HG03442 (cell line): ENCODE results near the gene NXT2.
A peak's percentile ranks its signal among the peaks of the same experiment; 100 is the strongest.
"Not testable (repeated sequence)": the region's sequence is repeated elsewhere in the genome, so short reads cannot be mapped to it uniquely, and the experiment has no call there.

Experiments used
- ATAC-seq: cut with Tn5 transposase; IDR thresholded peaks from one replicate; pipeline ENCODE4 v1.9.1; 2021; ENCODE audit warnings: mild to moderate bottlenecking, moderate library complexity; ENCODE audit not compliant: unreplicated experiment

NXT2 gene

DNA sequence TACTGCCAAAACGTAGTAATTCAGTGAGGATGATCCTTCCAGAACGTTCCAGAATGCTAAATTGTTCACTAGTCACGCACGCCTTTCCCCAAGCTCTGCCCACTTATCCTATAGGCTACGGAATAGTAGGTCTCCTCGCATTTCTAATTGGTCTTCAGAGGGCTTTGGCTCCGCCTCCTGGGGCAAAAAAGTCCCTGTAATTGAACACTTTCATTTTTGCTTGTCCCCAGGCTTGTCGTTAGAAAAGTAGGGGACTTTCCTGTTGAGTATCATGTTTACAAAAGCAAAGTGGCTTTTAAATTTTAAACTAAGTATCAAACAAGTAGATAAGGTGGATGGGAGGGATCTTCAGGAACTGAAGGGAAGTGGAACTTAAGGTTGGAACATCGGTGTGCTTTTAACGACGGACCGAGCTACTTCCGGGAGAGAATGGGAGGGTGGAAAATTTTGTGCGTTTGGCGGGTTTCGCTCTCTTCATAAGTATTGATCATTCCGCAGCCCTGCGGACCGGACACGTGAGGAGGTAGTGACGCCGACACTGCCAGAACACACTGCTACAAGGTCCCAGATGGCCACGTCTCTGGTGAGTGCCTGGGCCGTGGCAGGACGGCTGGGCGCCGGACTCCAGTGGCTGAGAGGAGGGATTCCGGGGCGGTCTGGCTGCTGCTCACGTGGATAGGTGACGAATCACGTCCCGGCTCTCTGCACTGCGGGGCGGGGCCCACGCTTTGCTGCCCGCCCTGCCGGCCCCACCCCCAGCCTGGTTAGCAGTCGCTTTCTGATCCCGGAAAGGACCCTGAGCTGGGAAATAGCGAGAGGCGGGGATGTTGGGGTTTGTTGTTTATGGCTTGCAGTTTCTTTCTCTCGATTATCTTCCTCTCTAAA lies at the start of gene NXT2:
NXT2 (plus strand) TSS at position 406 of the 885 bp plus-strand sequence; CDS start at position 569, 163 bp downstream.
- peak; percentile 97 for ATAC-seq

DNA sequence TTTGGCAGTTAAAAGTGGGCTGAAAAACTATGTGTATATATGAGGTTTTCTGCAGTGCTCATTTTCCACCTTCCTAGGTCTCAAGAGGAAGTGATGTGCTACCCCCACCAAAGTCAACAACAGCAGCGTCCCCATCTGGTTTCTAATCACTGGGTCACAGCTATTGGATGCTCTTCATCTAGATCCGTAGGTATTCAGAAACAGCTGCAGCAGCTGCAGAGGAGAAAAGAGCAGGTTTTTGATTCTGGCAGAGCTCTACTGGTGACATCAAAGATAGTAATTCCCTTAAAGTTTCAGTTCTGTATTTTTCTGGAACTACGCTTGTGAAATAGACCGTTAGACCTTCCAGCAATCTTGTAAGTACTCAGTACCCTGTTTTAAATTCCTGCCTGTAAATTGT lies 49.0 kb upstream of the NXT2 start:
- ATAC-seq, result peak; percentile 47

DNA sequence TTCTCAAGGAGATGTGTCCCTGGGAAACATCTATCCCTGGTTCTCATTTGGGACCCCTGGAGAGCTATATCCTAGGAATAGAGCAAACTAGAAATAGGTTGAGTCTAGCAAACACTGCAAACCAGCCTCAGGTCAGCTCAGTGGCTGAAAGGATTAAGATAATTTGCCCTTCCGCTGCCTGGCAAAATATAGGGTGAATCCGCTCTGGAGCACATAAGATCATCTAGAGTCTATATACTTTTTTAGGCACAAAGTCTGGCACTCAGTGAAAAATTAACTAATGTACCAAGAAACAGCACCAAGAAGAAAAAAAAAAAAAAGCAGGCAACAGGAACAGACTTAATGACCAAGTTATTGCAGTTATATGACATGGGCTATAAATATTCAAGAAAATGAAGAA lies 47.5 kb upstream of the NXT2 start:
- ATAC-seq, result no peak

DNA sequence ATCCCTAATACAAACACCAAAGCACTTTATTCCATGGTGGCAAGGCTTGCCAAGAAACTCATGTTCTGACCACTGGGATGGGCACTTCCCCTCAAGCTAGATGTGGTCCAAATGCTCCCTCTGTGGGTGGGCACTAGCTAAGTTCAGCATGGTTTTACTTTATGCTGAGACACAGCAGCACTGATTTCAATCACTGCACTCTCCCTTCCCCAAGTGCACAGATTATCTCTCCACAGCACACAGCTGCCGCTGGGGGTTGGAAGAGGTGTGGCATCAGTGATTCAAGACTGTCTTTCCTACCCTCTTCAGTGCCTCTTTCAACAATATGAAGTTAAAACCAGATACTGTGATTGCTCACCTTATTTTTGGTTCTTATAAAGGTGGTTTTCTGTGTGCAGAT lies 38.2 kb upstream of the NXT2 start:
- no peak for ATAC-seq

DNA sequence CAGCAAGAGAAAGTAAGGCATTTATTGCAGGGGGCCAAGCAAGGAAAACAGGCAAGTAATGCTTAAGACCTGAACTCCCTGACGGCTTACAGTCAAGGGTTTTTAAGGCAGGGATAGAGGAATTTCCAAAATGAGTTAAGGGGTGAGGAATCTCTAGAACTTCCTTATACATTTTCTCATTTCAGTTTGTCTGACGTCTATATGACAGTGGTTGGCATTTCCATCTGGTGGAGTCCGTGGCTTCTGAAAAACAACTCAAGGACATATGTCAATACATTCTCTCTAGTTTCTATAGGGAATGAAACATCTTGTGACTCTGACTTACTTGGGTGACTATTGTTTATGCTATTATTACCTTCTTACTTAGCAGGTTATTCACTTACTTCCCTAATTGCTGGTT lies 35.5 kb upstream of the NXT2 start:
- ATAC-seq, result no peak

DNA sequence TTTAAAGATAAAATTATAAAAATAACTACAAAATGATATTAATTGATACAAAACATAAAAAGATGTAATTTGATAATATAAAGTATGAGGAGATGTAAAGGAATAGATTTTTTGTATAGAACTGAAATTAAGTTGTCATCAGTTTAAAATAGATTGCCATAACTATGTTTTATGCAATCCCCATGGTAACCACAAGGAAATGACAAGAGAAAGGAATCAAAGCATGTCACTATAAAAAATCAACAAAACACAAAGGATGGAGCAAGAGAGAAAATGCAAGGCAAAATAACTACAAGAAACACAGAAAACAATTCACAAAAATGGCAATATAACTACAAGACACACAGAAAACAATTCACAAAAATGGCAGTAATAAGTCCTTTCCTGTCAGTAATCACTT lies 27.7 kb upstream of the NXT2 start:
- ATAC-seq, result no peak

DNA sequence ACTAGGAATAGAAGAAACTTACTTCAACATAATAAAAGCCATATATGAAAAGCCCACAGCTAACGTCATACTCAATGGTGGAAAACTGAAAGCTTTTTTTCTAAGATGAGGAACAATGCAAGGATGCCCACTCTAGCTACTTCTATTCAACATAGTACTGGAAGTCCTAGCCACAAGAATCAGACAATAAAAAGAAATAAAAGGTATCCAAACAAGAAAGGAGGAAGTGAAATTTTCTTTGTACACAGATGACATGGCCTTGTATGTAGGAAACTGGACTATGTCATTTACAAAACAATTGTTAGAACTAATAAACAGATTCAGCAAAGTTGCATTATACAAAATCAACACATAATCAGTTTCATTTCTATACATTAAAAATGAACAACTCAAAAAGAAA lies 25.5 kb upstream of the NXT2 start:
- ATAC-seq, result no peak

DNA sequence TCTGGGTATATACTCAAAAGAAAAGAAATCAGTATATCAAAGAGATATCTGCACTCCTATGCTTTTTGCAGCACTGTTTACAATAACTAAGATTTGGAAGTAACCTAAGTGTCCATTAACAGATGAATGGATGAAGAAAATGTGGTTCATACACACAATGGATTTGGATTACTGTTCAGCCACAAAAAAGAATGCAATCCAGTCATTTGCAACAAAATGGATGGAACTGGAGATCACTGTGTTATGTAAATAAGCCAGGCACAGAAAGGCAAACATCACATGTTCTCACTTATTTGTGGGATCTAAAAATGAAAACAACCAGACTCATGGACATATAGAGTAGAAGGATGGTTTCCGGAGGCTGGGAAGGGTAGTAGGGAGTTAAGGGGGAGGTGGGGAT lies 17.6 kb upstream of the NXT2 start:
- ATAC-seq, result no peak

DNA sequence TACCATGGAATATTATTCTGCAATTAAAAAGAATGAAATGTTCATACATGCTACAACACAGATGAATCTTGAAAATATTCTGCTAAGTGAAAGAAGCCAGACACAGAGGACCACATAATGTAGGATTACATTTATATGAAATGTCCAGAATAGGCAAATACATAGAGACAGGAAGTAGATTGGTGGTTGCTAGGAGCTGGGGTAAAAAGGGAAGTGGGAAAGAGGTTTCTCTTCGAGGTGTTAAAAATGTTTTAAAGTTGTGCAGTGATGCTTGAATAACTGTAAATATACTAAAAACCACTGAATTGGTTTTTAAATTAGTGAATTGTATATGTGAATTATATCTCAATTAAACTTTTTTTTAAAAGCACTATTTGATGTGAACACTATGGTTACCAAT lies 3.6 kb upstream of the NXT2 start:
- ATAC-seq, result no peak

DNA sequence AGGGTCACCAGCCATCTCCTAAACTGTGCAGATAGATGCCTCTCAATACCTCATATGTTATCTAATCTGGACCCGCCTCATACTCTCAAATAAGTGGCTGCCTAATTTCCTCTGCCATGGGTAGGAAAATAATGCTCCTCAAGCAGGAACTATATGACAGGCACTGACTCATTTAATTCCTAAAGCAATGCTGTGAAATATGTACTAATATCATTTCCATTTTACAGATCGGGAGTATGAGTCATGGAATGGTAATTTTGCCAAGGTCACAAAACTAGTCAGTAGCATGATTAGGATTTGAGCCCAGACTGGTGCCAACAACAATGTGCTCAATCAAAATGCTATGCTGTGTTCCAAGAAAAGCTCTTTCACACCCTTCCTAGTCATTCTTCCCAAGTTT lies 3.0 kb upstream of the NXT2 start:
- ATAC-seq, result no peak

DNA sequence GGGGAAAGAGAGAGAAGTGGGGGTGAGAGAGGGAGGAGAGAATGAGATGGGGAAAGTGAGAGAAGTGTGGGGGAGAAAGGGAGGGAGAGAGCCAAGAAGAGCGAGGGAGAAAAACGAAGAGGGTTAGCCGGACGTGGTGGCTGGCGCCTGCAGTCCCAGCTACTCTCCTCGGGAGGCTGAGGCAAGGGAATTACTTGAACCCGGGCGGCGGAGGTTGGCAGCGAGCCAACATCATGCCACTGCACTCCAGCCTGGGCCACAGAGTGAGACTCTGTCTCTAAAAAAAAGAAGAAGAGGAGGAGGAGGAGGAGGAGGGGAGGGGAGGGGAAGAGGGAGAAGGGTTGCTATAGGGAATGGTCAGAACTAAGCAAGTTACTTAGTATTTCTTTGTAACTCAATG lies 1.7 kb upstream of the NXT2 start:
- no peak for ATAC-seq

DNA sequence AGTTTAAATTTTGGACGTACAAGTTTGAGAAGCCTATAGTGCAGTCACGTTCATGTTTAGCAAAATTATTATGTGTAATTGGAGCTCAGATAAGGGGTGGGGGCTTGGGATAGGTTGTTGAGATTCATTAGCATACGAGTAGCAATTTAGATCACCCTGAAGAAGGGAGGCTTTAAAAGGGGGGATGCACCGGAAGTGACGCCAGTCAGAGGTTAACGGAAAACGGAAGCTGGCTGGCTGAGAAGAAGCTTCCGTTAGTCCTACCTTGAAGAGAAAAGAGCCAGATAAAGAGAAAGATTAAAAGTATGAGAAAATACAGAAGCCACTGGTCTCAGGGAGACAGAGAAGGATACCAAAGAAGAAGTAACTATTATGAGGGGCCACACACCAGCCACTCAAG lies 1.1 kb upstream of the NXT2 start:
- ATAC-seq, result no peak

DNA sequence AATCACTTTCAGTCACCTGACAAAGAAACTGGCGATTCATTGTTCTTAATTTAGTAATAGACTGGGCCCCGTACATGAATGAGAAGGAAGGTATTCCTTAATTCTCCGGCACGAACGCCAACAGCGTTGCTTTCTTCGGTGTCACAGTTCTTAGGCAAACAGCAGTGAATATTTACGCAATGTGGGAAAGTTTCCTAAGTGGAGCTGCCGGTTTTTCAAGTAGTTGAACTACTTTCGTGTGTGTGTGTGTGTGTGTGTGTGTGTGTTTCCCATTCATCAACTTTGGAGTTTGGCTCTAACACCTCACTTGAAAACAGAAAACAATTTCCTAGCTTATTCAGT lies 651 bp downstream of the NXT2 start:
- ATAC-seq, result no peak

DNA sequence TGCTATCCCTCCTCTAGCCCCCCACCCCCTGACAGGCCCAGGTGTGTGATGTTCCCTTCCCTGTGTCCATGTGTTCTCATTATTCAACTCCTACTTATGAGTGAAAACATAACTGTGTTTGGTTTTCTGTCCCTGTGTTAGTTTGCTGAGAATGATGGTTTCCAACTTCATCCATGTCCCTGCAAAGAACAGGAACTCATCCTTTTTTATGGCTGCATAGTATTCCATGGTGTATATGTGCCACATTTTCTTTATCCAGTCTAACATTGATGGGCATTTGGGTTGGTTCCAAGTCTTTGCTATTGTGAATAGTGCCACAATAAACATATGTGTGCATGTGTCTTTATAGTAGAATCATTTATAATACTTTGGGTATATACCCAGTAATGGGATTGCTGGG lies 2.4 kb downstream of the NXT2 start:
- ATAC-seq, result not testable (repeated sequence)

DNA sequence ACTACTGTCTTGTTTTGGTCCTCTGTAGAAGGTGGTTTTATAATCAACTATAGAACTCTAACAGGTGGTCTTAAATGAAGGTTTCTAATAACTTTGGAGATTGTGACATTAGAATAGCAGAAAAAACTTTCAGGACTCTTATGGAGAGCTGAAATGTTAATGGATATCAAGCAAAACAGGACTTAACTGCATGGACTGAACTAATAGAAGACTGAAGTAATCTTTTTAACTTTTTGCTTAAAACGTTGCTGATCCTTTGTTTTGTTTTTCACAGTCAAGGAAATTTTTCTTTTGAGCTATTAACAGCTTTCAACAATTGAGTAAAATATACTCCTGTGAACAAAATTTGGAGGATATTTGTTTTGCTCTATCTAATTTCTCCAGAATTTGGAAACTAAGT lies 17.2 kb downstream of the NXT2 start:
- no peak for ATAC-seq

DNA sequence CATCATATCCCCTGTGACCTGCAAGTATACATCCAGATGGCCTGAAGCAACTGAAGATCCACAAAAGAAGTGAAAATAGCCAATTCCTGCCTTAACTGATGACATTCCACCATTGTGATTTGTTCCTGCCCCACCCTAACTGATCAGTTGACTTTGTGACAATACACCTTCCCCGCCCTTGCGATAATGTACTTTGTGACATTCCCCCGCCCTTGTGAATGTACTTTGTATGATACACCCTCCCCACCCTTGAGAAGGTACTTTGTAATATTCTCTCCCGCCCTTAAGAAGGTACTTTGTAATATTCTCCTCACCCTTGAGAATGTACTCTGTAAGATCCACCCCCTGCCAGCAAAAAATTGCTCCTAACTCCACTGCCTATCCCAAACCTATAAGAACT lies 39.4 kb downstream of the NXT2 start:
- ATAC-seq, result not testable (repeated sequence)

DNA sequence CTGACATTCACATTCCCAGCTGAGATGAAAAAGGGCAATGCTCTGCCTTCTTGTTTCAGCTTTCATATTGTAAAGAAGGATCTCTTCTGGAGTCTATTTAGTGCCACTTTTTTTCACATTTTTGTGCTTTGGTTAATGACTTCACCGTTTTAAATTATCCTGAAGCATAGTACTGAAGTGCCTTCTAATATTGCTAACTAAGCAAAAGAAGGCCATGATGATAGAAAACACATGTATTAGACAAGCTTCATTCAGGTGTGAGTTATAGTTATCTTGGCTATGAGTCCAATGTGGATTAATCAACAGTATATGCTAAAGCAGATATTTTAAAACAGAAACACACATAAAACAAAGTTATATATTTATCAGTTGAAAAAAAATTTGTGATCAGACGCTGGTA lies 40.4 kb downstream of the NXT2 start:
- no peak for ATAC-seq

DNA sequence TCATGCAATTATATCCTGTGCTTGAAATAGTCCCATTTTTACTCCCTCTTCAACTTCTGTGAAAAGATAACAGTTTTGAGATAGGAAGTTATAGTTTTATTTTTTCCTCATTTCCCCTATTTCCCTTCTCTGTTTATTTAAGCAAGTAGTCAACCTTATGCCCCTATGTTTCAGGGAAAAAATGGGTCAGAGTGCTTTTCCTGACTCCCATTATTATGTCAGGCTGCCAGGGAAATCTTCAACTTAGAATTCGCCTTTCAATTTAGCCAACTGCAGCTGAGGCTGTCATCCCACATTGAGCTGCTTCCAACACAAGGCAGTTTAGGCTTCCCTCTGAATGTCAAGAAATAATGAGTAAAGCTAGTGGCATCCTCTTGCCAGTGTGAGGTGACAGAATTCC lies 42.3 kb downstream of the NXT2 start:
- no peak for ATAC-seq

DNA sequence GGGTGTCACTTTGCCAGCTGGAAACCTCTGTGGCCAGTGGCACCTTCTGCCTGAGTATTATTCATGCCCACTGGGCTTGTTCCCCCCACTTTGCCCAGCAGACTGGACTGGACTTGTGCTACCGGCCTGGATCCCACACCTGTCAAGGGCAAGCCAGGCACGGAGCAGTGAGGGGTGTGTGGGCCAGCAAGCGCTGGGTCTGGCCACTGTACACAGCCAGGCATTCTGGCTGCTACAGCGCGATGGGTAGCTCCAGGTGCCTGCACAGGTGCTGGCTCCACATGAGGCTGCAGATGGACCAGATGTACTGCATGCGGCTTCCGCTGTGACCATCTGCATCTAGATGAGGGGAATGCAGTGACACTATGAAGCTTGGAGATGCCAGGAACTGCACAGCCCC lies 48.8 kb downstream of the NXT2 start:
- no peak for ATAC-seq

DNA sequence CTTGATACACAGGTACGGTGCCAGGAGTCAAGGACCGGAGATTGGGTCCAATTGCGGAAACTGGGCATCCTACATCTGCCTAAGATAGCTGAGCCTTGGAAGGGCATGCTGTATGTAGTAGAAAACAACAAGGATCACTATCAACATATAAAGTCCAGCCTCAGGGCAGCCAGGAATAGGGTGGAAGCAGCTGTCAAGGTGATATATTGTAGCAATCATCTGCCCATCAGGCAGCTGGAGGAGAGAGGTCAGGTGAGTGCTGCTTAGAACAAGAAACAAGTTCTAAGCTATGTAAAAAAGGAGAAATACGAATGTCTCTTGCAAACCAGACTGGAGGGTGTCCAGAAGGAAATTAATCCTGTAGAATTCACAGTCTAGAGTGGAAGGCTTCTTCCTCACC lies 53.5 kb downstream of the NXT2 start:
- no peak for ATAC-seq
